ENCODE measurements around the gene PRRC2B. TPM values are rescaled to one million over a fixed set of nuclear protein-coding genes. Genes with fewer than 3 reads are reported as not detected.
A peak's percentile ranks its signal among the peaks of the same experiment; 100 is the strongest.
"Not testable (repeated sequence)": the region's sequence is repeated elsewhere in the genome, so short reads cannot be mapped to it uniquely, and the experiment has no call there.

PRRC2B gene
- total RNA-seq, 1 donor from 2014 or later: 190 TPM

GRCh38 chr9:131366761-131367401 lies 27.0 kb upstream of the PRRC2B start:
- H3K9me3 ChIP-seq: no peaks in the 10 kb centered on the region
- DNase-seq (no peak), ATAC-seq (peak; percentile 83)
- peak; percentile 31 for TF ChIP-seq CTCF (IDR thresholded peaks at IDR 0.05)
- H3K4me3 ChIP-seq: no peak overlapping the region
- H3K36me3 ChIP-seq: no peaks in the 10 kb centered on the region
- H3K27me3 ChIP-seq: no peaks in the 10 kb centered on the region
- intact Hi-C loops (cut with DNase I): no loop called here
- H3K4me1 ChIP-seq: peaks cover 1% of the 10 kb centered on the region
- no peak overlapping the region for H3K27ac ChIP-seq

- no peak overlapping the region for H3K27ac ChIP-seq
- no peaks in the 10 kb centered on the region for H3K27me3 ChIP-seq
- no peak for ATAC-seq
- H3K4me3 ChIP-seq: no peak overlapping the region
- no peaks in the 10 kb centered on the region for H3K9me3 ChIP-seq
- H3K36me3 ChIP-seq: no peaks in the 10 kb centered on the region
- TF ChIP-seq CTCF (IDR thresholded peaks at IDR 0.05): no peak
- no peak for DNase-seq
- no peaks in the 10 kb centered on the region for H3K4me1 ChIP-seq
- intact Hi-C loops (cut with DNase I): no loop called here
These were observed 26.4 kb upstream of the PRRC2B start for GRCh38 chr9:131367450-131367849.

GRCh38 chr9:131370638-131371037 lies 23.2 kb upstream of the PRRC2B start:
- no peaks in the 10 kb centered on the region for H3K4me1 ChIP-seq
- H3K27ac ChIP-seq: no peak overlapping the region
- no peaks in the 10 kb centered on the region for H3K27me3 ChIP-seq
- no peaks in the 10 kb centered on the region for H3K36me3 ChIP-seq
- DNase-seq: no peak
- H3K4me3 ChIP-seq: no peak overlapping the region
- ATAC-seq: no peak
- TF ChIP-seq CTCF (IDR thresholded peaks at IDR 0.05): no peak
- H3K9me3 ChIP-seq: no peaks in the 10 kb centered on the region
- intact Hi-C loops (cut with DNase I): no loop called here

GRCh38 chr9:131372599-131372973 lies 21.3 kb upstream of the PRRC2B start:
- H3K27me3 ChIP-seq; H3K4me1 ChIP-seq; H3K9me3 ChIP-seq; intact Hi-C loops (cut with DNase I); H3K36me3 ChIP-seq: not testable (repeated sequence)
- peak overlapping the region; percentile 74 for H3K4me3 ChIP-seq
- ATAC-seq (peak; percentile 1), DNase-seq (peak; percentile 74)
- H3K27ac ChIP-seq: peak overlapping the region; percentile 94

- ATAC-seq; H3K36me3 ChIP-seq; intact Hi-C loops (cut with DNase I); H3K4me3 ChIP-seq; H3K4me1 ChIP-seq; DNase-seq; H3K27ac ChIP-seq; H3K27me3 ChIP-seq; H3K9me3 ChIP-seq: not testable (repeated sequence)
These were observed 19.2 kb upstream of the PRRC2B start for GRCh38 chr9:131374638-131375037.

GRCh38 chr9:131379056-131379455 lies 14.8 kb upstream of the PRRC2B start:
- Histone ChIP-seq H3K4me1 (no peaks in the 10 kb centered on the region), H3K27me3 (no peaks in the 10 kb centered on the region), H3K9me3 (no peaks in the 10 kb centered on the region), H3K27ac (no peak overlapping the region), H3K36me3 (no peaks in the 10 kb centered on the region), H3K4me3 (no peak overlapping the region)
- no peak for ATAC-seq
- intact Hi-C loops (cut with DNase I): no loop called here
- no peak for DNase-seq
- TF ChIP-seq CTCF (IDR thresholded peaks at IDR 0.05): no peak

Data from upper lobe of right lung (tissue), 1 donor.